Fibroblast of skin of left quadriceps (primary cell): Measurements from ENCODE around the gene LOXL3.
A peak's percentile ranks its signal among the peaks of the same experiment; 100 is the strongest.

Source experiments
- DNase-seq, 2 experiments: peaks; one replicate each; pipeline ENCODE4 v3.0.0-alpha.2; 2013; ENCODE audit warnings: low read depth in 2 of 2

LOXL3 gene

DNA sequence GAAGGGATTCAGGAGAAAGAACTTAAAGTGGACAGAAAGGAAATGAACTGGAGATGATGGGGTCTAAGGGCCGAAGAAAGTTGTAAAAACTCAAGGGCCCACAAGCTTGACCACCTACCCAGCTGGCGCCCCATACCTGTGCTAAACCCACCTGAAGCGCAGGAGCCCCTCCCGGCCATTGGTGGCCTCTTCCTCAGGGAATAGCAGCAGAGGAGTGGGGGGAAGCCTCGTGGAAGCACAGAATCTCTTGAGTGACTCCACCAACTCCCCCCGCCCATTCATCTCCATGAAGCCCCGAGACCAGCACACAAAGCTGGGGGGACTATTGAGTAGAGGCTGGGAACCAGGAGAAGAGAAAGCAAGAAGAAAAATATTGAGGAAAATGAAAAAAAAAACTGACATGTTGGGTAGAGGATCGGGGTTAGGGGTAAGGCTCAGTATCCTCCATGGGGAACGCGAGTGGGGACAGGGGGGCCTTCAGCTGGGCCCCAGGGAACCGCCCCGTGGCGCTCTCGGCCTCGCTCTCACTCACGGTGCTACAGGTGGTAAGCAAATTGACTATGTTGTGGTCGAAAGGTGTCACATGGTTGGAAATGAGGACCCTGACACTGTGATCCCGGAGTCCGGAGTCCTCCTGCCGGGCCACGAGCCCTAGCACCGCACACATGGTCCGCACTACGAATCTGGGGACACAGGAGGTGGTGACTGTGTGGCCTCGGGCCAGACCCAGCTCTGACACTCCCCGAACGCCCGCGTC, 25.0 kb downstream of the LOXL3 start:
- no peak for DNase-seq

DNA sequence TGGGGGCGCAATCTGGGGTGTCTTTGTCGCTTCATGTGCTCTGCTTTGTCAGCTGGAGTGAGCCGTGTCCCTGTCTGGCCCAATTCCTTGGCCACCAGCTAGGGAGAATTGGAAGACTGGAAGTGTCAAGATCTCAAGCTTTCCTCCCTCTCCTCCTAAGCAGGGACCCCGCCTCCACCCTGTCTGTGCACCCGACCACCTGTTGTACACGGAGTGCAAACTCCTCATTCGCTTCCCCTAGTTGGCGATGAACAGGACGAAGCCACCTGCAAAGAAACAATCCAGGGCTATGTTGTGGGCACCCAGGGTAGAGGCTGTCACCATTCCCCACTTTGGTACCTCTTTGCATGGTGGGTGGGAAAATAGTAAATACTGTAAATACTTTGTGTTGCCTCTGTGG, 26.0 kb downstream of the LOXL3 start:
- DNase-seq = no peak

DNA sequence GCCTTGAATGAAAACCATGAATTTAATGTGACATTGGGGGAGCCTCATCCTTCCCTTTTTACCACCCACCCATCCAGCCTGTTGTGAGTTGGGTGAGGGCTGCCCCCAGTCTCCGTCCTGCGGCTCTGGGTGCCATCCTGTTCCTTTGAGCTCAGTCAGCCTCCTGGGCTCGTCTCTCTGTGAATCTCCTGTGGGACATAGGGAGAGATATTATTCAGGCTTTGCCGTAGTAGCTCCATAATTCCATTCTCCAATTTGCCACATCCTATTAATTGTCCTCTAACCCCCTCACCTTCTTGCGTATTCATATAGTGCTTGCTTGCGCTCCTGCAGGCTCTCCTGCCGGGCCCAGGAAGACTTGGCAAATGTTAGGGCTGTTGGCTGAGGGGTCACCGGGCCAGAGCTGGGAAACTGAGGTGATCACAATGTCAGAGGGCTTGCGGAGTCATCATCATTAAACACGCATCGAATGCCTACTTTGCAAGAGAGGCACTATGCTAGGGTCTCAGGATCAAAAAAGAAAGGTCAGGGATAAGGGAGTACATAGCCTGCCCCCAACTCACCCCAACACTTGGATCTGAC, 27.0 kb downstream of the LOXL3 start:
- no peak for DNase-seq

DNA sequence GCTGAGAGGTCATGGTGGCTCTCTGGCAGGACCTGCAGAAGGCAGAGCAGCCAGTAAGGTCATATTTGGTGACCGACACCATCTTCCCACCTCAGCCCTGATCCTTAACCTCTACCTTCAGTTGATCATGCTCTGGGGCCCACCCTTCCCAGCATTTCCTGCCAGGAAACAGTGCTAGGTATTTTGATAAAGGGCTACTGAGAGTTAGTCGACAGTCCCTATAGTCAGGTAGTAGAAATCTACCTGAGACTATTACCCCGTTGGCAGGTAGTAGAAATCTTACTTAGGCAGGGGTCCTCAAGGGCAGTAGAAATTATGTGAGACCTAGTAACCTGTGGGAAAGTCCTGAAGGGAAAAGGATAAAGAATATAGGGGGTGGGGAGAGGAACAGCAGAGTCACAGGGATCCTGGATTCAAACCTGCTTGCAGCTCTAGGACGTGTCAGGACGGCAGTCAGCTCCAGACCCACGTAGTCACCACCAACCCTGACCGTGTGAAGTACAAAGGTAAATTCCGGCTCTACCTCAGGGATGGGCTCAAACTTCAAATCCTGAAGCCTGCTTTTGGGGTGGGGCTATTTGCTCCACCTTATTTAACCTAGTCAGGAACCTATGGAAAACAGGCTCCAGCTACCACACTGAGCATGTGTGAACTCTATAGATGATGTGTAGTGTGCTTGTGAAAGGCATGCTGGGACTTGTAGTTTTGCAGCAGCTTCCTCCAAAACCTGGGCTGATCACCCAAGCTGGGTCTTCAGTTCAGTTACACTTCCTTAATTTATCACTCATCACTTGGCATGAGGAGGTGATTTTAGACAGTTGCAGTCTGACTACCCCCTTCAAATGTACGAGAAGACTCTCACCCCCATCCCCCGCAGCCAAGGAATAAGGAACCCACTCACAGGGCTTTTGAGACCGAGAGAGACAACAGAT, 27.8 kb downstream of the LOXL3 start, which contains the start of gene DQX1:
DQX1 (minus strand) TSS at position 515 of the 932 bp plus-strand sequence; CDS start at position 13, 502 bp downstream.
- no peak for DNase-seq

DNA sequence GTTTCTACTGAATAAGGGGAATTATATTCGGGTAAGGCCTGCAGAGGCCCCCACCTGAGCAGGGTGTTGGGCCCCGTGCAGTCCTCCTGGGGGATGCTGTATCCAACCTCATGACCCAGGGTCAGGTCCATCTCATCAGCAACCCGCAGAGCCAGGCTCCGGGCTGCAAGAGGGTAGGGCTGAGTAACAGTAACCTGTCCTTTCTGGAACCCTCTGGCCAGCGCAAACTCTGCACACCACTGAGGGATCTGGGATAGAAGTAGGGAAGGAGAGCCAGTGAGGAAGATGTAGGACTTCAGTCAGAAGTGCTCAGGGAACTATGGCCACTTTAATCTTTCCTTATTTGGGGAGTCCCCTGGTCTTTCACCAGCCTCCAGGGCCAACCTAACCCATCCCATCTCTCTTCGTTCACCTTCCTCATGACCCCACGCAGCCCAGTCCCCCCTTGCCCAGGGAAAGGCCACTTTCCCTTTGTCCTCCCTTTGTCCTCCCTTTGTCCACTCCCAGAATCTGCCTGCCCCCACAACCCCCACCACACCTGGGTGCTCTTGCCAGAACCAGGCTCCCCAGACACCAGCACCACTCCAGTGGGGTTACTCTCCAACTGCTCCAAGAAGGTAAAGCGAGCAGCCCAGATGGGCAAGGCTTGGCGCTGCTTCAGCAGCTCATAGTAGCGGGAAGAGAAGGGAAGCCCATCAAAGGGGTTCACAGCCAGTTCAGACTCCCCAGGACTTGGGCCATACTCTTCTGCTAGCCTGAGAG, 28.6 kb downstream of the LOXL3 start:
- DNase-seq = no peak

DNA sequence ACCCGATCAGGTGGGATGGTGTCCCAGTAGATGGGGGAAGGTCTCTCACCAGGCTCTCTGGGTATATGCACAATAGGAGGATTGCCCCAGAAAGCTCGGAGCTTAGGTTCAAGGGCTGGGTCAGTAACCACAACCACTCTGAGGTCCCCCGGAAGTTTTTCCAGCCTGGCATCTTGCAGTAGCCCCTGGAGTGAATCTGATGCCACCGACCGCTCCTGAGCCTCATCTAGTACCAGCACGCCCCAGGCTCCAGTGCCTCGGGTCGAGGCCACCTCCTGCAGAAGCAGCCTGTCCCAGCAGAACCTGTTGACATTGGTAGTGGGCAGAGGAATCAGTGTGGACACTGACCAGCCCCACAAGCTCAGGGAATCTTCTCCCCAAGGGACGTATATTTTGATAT, 29.7 kb downstream of the LOXL3 start:
- DNase-seq = no peak

DNA sequence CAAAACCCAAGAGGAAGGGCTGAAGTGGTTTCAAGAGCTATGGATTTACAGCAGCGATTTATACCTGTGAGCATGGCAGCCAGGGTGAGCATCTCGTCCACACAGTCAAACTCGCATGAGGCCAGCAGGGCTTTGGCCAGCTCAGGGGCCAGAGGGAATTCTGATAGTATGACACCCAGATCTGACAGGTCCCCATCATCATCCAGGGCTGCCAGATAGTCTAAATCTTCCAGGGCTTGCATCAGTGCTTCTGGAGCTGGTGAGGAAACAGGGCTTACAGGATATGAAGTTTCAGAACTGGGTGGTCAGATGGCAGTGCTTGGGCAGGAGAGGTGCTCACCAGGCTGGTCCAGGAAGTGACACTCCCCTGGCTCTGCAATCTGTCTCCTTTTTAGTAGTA, 31.2 kb downstream of the LOXL3 start:
- no peak for DNase-seq

DNA sequence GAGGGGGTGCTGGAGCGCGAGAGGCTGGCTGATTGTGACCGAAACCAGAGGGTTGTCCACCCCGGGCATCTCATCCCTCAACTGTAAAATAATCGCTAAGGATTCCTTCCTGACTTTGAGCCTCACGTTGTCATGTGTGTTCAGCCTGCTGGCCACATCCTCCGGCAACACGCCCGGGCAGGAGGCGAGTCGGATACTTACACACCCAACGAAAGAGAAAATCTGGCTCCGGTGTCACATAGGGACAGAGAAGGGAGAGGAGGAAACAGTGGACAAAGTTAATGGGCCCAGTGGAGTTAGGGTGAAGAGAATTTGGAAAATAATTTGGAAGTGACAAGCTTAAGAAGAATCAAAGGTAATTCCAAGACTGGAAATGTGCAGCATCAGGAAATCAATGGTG, 37.1 kb downstream of the LOXL3 start:
- no peak for DNase-seq

DNA sequence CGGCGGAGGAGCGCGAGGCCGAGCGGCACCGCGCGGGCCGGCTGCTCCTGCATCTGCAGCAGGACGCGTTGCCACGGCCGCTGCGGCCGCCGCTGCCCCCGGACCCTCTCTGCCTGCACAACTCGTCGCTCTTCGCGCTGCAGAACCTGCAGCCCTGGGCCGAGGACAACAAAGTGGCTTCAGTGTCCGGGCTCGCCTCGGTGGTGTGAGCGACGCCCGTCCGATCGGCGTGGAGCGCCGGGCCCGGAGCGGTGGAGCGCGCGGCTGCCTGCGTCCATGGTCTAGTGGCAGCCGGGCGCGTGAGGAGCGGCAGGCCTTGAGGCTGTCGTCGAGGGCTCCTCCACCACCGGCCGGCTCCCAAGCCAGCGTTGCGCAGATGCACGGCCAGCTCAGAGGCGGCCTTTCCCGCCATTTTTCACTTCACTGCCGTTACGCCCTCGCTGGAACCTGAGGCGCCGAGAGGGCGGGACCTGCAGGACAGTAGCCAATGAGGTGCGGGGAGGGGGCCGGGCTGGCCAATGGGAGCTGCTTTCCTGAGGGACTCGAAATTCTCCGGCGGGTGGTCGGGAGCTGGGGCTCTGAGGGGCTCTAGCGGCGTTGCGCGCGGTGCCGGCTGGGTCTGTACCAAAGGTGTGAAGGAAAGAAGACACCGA, 37.6 kb downstream of the LOXL3 start:
- DNase-seq = peak in 1 of 2 experiments; percentile 19

DNA sequence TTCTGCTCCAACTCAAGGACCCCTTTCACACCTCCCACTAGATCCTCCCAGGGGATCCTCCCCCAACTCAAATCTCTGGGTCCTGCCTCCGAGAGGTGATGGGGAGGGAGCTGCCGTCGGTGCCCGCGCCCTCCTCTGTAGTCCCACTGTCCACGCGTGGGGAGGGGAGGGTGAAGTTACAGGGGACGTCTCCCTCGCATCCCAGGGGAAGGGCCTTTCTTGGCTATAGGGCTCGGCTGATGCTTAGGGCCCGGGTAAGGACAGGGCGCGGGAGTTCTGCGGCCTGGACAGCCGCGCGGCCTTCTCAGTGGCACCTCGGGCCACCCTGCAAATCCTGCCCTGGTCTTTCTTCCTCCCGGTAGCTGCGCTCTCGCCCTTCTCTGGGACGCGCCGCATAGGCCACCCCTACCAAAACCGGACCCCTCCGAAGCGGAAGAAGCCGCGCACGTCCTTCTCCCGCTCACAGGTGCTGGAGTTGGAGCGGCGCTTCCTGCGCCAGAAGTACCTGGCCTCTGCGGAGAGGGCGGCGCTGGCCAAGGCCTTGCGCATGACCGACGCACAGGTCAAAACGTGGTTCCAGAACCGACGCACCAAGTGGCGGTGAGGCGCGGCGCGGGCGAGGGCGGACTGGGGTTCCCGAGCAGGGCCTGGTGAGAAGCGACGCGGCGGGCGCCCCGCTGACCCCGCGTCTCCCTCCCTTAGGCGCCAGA, 38.3 kb downstream of the LOXL3 start:
- DNase-seq = no peak

DNA sequence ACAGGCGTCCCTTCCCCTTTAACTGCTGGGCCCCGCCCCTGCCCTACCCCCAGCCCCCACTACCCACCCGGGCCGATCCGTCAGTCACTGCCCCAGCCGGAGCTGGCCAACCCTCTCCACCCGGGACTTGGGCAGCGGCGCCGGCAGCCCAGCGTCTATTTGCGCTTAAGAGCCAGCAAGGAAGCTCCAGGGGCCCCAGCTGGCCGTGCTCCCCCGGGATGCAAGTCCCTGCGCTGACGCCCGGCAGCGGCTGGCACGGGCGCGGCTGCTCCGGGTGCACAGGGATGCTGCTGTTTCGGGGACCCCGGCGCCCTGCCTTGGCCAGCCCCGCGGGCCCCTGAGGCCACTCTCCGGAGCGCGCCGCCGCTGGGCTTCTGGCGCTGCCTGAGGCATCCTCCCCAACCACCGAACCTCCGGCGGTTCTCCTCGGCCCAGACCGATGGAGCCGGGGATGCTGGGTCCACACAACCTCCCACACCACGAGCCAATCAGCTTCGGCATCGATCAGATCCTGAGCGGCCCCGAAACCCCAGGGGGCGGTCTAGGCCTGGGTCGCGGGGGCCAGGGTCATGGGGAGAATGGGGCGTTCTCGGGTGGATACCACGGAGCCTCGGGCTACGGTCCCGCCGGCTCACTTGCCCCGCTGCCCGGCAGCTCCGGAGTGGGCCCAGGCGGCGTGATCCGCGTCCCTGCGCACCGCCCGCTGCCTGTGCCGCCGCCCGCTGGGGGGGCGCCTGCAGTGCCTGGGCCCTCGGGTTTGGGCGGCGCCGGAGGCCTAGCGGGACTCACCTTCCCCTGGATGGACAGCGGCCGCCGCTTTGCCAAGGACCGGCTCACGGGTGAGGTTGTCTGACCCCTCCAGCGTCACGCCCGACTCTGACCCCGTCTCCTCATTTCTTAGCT, 39.1 kb downstream of the LOXL3 start, which contains the start of gene TLX2:
TLX2 (plus strand) TSS at position 83 of the 903 bp plus-strand sequence; CDS start at position 440, 357 bp downstream.
- DNase-seq = no peak

DNA sequence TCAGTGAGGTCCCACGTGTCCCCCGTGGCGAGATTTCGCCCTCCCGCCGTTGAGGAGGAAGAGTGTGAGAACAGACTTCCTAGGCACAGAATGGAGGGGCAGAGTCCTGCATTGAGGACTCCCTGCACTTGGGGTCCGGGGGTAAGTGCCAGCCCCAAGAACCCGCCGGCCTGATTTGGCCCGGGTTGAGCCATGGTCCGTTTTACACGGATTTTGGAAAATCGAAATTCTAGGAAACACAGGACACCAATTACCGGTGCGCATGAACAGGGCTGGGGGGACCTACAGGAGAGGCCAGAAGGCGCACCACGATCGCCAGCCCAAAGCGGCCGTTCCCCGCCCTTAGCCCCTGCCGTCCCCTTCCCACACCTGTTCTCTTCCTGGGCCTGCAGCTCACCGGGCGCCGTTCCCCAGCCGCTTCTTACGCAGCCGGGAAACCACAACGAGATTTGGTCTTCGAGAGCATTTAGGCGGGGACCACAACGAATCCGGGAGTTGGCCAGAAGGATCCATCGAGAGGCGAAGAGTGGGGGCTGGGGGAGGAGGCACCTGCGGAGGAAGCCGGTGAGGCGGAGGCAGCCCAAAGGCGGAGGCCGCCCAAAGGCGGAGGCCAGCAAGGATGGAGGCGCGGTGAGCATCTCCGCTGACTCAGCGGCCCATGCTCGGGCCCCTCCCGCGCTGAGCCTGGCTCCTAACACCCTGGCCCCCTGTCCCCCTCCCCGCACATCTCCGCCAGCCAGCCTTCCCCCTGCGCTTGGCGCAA, 40.0 kb downstream of the LOXL3 start:
- DNase-seq = no peak

DNA sequence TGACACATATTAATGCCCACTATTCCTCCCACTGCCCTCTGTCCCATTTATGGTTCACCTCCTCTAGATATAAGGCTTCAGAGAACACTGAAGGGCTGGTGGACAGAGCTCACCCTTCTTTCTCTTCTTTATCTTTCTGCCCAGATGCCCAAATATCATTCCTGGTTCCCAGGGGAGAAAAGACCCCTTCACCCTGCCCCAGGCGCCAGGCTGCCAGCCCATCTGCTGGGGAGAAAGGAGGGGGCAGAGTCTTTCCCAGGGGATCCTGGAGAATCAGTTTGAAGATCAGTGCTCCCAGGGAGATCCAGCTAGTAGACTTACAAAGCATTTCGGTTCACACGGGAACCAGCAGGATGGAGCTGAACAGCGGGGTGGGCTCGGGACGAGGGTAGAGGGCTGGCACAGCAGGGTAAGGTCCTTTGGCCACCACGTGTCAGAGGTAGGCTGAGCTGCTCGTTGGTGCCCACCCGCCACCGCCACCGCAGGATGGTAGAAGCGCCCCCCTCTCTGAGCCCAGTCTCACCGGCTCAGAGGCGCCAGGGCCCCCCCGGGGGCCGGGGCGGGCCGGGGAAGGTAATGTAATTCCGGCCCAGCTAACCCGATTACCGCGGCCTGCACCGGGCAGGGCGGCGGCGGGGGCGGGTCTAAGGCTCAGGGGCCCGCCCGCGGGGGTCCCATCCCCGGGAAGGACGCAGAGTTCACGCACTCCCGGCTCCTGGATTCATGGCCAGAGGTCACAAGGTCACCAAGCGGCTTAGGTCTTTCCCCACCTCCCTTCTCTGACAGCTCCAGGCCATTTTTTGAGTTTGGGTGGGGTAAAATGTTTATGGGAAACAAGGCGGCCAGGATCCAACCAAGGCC, 40.8 kb downstream of the LOXL3 start:
- no peak for DNase-seq

DNA sequence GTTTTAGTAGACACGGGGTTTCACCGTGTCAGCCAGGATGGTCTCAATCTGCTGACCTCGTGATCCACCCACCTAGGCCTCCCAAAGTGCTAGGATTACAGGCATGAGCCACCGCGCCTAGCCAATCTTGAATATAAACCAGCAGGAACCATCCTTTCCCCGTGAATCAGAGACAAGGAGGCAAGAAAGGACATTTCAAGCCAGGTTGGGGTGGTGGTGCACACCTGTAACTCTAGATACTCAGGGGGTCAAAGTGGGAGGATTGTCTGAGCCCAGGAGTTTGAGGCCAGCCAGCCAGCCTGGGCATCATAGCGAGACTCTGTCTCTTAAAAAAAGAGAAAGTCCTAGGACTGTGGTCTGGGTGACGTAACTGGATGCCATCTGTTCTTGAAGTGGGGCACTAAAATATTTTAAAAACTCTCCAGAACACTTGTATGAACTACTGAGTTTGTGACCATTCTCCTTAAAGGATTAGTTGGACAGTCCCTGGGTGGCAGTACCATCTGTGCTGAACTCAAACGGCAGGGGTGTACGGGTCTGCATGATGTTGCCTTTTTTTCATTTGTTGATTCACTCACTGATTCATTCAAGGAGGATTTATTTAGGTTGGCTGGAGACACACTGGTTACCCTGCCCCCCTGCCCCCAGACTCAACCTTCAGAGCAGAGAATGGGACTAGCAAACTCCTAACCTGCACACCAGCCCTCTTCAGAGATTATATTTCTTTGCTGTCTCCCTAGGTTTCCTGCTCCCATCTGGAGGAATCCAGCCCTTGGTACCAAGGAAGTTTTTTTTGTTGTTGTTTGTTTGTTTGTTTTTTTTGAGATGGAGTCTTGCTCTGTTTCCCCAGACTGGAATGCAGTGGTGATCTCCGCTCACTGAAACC, 42.4 kb downstream of the LOXL3 start:
- no peak for DNase-seq

DNA sequence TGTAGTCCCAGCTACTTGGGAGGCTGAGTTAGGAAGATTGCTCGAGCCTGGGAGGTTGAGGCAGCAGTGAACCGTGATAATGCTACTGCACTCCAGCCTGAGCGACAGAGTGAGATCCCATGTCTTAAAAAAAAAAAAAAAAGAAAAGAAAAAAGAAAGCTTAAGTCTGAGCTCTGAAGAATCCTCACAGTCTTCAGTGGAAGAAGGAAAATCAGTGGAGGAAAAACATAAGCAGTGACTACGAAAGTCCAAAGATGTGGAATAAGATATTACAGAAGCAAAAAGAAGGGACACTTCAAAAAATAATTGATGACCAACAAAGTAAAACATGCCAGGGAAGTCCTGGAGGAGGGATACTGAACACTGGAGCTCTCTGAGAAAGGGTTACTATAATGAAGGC, 43.5 kb downstream of the LOXL3 start:
- DNase-seq = no peak

DNA sequence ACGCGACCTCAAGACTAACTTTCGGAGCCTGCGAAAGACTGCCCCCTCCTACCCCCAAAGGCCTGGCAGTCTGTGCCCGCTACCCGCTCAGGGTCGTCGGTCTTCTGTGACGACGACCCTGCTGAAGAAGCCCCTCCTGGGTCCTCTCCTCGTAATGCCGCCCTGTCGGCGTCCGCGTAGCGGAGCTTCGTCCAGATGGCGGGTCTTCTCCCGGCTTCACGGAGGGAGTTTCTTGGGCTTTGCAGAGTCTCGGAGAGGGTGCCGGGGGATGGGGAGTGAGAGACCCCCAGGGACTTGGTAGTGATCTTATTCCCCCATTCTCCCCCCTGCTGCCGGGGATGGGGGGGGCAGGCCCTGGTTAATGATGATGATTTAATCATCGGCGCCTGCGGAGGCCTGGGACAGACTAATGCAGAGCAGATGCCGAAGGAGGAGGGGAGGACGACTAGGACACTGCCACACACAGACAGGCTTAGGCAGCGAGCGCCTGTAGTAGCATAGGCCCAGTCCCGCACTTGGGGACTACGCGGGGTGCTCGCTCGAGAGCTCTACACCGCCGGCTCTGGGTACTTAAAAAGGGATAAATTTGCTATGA, 45.7 kb downstream of the LOXL3 start:
- DNase-seq = peak; percentile 82
